AG10803 (cell line): ENCODE measurements around the gene KRTAP10-8.

Source experiments
- DNase-seq: peaks from one replicate; pipeline ENCODE4 v3.0.0; 2010; ENCODE audit warnings: low read depth
- H3K4me3 ChIP-seq: 2 replicates; pipeline ENCODE4 v1.5.1; 2011; ENCODE audit warnings: mild to moderate bottlenecking, low read length, control low read depth
- TF ChIP-seq, protein P1 (sequence below): conservative IDR thresholded peaks from 2 replicates; pipeline ENCODE4 v1.5.1; 2011; ENCODE audit warnings: mild to moderate bottlenecking, low read length, control low read depth, inconsistent platforms

The KRTAP10-8 gene

DNA sequence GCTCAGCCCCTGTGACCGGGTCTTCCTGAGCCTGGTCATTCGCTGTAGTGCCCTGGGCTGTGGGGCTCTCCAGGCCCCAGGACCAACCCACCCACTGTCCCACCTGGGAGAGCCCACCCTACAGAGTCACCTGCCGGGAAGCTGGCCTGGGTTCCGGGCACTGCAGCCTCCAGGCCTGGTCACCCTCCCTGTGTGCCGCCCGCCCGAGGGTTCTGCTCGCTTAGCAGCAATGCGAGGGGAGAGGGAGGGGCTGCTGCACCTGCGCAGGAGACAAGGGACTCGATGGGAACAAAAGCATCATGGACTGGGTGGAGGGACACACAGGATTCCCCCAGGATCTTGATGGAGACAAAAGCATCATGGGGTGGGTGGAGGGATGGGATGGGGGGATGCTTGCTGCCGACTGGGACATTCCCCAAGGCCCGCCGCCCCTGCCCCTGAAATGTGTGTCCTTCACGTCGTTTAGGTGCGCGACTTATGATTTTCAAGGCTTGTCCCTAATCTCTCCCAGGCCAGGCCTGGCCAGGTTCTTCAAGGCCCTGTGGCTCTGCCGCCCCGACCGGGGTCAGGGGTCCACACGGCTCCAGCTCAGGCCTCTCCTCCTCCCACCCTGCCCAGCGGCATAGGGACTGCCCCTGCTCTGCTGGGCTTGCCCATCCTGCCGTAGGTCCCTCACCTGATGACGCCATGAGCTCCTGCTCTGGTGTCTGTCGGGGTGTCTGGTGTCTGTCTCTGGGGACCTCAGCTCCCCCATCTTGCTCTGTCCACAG, 1.7 kb downstream of the KRTAP10-8 start:
- DNase-seq, result no peak
- TF ChIP-seq, protein P1, sequence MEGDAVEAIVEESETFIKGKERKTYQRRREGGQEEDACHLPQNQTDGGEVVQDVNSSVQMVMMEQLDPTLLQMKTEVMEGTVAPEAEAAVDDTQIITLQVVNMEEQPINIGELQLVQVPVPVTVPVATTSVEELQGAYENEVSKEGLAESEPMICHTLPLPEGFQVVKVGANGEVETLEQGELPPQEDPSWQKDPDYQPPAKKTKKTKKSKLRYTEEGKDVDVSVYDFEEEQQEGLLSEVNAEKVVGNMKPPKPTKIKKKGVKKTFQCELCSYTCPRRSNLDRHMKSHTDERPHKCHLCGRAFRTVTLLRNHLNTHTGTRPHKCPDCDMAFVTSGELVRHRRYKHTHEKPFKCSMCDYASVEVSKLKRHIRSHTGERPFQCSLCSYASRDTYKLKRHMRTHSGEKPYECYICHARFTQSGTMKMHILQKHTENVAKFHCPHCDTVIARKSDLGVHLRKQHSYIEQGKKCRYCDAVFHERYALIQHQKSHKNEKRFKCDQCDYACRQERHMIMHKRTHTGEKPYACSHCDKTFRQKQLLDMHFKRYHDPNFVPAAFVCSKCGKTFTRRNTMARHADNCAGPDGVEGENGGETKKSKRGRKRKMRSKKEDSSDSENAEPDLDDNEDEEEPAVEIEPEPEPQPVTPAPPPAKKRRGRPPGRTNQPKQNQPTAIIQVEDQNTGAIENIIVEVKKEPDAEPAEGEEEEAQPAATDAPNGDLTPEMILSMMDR, result no peak
- H3K4me3 ChIP-seq, result no peak overlapping the region

DNA sequence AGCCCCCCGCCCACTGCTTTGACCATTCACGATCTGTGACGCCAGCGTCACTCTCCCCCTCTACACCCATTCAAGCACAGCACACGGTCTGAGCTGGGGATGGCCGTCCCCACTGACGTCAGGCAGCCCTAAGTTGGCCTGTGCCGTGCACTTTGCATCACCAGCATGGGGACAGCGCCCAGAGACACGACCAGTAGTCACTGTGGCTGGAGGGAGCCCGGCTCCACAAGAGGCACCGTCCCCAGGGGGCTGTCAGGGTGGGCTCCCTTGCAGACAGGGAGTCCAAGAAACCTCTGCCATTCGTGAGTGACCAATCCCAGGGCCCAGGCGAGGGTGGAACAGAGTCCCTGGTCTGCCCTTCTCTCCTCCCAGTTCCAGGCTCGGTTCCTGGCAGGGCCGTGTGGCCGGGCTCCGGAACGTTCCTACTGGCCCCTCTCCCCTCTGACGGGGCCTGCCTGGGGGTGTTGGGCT, 2.3 kb downstream of the KRTAP10-8 start:
- no peak for DNase-seq
- TF ChIP-seq, protein P1, result no peak
- no peak overlapping the region for H3K4me3 ChIP-seq

DNA sequence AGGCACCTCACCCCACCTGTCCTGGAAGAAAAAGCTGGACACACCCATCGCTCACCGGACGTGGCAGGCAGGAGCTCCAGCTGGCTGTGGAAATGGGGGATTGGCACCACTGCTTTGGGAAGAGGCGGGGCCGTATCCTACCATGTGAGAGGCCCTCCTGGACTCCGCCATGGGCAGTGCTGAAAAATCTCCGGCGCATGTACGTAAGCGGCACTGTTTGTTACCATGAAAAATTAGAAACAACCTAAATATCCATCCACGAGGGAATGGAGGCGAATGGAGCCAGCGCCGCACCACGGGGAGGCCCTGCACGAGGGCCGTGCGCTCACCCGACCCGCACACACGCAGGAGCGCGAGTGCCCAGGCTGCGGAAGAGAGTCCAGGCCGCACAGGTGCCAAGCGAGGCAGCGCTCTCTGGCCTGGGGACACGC, 3.1 kb downstream of the KRTAP10-8 start:
- DNase-seq, result no peak
- no peak overlapping the region for H3K4me3 ChIP-seq
- TF ChIP-seq, protein P1, result no peak

DNA sequence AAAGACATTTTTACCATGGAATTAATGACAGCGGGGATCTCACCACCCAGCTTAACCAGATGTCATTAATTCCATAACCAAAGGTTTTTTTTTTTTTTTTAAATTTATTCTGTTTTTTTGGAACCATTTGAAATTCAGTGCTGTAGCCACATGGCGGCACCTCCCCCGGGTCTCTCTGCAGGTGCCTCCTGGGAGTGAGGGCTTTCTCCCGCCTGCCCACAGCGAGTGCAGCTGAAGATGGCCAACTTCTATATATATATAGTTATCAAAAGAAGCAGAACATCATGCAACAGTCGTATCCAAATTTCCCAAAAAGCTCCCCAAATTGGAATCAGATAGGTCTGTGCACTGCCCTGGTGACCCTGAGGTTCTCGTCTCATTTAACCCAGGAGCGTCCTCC, 3.6 kb downstream of the KRTAP10-8 start:
- no peak for DNase-seq
- TF ChIP-seq, protein P1, result no peak
- no peak overlapping the region for H3K4me3 ChIP-seq

DNA sequence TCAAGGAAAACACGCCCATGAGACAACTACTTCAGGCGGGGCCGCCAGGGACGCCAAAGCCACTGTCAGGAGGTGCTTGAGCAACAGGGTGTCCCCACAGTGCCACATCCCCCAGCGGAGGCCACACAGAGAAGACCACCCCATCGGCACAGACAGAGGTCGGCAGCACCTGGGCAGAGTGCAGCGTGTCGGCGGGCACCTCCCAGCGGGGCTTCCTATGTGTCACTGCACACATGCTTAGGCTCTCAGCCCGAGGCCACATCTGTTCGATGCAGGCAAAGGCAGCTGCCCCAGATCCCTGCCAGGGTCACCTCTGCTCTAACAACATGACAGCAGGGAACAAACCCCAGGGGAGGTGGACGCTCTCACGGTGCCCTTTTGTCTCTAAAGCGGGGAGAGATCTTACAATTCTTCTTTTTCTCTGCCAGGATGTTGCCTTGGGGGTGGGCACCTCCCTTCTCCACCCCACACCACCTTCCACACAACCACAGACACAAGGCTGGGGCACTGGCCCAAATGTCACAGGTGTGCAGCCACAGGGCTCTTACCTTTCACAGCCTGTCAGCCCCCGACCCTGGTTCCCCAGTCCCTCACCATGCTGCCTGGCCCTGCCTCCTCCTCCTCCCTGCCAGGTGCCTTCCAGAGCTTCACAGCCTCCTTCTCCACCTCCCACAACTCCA, 4.2 kb downstream of the KRTAP10-8 start:
- DNase-seq, result no peak

DNA sequence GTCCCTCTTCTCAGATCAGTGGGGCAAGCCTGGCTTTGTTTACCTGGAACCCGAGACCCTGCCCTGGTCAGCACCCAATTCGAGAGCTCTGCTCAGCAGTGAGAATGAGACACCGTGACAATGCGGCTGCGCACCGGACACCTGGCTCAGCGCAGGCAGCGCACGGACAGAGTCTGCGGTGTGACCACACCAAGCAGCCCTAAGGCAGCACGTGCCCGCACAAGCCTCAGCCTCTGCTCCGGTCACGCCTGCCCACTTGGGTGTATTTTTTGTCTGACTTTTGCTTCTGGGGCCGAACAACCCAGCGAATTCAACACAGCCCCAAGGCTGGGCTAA, 4.7 kb downstream of the KRTAP10-8 start:
- TF ChIP-seq, protein P1, result no peak
- no peak overlapping the region for H3K4me3 ChIP-seq
- no peak for DNase-seq

More for the DNA sequence above, 4.2 kb downstream of the KRTAP10-8 start:
- TF ChIP-seq, protein P1, result no peak
- no peak overlapping the region for H3K4me3 ChIP-seq

DNA sequence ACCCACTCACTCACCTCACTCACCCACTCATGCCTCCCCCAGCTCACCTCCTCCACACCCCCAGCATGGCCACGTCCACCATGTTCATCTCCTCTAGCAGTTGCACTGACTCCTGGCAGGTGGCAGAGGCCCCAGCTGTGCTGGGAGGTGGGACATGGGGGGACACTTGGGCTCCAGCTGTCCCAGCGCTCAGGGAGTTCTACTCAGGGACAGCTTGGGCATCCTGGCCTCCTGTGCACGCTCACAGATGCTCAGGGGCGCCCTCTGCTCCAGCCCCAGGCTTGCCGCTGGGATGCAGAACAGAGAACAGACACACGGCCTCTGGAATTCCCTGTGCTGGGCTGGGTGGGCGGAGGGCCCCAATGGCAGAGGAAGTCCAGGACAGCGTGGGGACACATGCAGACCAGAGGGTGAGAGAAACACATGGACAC, 5.2 kb downstream of the KRTAP10-8 start:
- TF ChIP-seq, protein P1, result no peak
- H3K4me3 ChIP-seq, result no peak overlapping the region
- no peak for DNase-seq
